T-helper 1 cell treated with Interleukin-12 subunit alpha and Interleukin-12 subunit beta and Interleukin-4 antibody, amounts not matched to agents 30 μg/mL and 1 μg/mL, for 36 hours (primary cell): Measurements from ENCODE around the gene FN3KRP.

ENCODE experiments used
- H3K27ac Mint-ChIP-seq: one replicate; pipeline ENCODE4 v1.8.0; 2021; ENCODE audit warnings: mild to moderate bottlenecking, mixed read lengths
- H3K27me3 Mint-ChIP-seq: one replicate; pipeline ENCODE4 v1.8.0; 2021; ENCODE audit warnings: low read depth, mixed read lengths
- H3K36me3 Mint-ChIP-seq: one replicate; pipeline ENCODE4 v1.8.0; 2021; ENCODE audit warnings: low read depth, mixed read lengths
- H3K4me1 Mint-ChIP-seq: one replicate; pipeline ENCODE4 v1.8.0; 2021; ENCODE audit warnings: low read depth, mixed read lengths
- H3K4me3 Mint-ChIP-seq: one replicate; pipeline ENCODE4 v1.8.0; 2021; ENCODE audit warnings: mild to moderate bottlenecking, moderate library complexity, mixed read lengths
- H3K9me3 Mint-ChIP-seq: one replicate; pipeline ENCODE4 v1.8.0; 2021; ENCODE audit warnings: mixed read lengths

FN3KRP gene

DNA sequence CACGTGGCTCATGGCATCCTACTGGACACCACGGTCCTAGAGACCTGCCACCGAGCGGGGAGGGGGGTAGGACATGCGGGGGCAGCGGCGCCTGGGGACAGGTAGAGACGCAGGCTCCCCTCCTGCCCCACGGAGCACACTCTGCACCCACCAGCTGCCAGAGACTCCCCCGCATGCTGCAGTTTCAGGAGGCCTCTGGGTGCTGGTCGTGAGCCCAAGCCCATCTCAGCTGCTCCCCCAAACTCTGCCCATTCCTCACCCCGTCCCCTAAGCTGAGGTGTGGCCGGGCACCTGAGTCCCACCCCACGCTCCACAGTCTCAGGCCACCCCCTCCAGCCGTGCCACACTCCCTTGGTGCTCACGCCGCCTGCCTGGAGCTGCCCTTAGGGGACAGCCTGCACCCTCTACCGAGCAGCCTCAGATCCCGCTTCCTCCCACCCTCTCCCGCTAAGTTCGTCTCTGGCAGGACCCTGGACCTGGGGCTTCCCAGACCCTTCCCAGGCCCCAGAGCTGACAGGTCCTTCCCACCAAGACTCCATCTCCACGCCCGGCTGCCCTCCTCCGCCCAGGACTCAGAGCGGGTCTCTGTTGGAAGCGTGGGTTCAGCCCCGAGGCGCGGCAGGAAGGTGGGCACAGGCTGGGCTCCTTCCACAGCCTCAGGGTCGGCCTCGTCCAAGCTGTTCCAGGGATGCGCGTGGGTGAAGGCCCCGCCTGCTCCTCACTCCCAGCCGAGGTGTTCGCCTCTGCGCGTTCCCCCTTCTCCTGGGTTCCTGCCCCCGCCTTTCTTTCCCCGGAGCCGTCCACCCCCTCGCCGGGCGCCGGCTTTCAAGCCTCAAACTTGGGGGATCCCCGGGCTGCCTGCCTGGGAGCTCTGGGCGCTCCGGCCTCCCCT is 19.3 kb upstream of the FN3KRP start:
- H3K4me1 Mint-ChIP-seq = peaks cover 4% of the 10 kb centered on the region

DNA sequence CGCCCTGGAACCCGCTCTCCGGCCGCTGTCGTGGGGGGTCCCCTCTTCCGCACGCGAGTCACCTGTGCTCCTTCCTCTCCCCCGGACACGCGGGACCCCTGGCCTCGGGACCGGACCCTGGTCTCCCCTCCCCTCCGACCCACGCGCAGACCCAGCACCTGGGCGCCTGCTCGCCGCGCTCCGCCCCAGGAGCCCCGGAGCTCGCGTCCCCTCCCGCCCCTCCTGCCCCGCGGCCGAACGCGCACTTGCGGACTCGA is 18.8 kb upstream of the FN3KRP start:
- H3K27ac Mint-ChIP-seq = no peak overlapping the region
- peaks cover 16% of the 10 kb centered on the region for H3K9me3 Mint-ChIP-seq
- H3K27me3 Mint-ChIP-seq = peaks cover 14% of the 10 kb centered on the region
- H3K36me3 Mint-ChIP-seq = peaks cover 2% of the 10 kb centered on the region
- H3K4me1 Mint-ChIP-seq = peaks cover 4% of the 10 kb centered on the region
- no peak overlapping the region for H3K4me3 Mint-ChIP-seq

More for the DNA sequence above, 19.3 kb upstream of the FN3KRP start:
- Mint-ChIP-seq H3K4me3 (peak overlapping the region; percentile 57), H3K36me3 (peaks cover 2% of the 10 kb centered on the region), H3K27me3 (peaks cover 14% of the 10 kb centered on the region), H3K27ac (no peak overlapping the region), H3K9me3 (peaks cover 16% of the 10 kb centered on the region)

DNA sequence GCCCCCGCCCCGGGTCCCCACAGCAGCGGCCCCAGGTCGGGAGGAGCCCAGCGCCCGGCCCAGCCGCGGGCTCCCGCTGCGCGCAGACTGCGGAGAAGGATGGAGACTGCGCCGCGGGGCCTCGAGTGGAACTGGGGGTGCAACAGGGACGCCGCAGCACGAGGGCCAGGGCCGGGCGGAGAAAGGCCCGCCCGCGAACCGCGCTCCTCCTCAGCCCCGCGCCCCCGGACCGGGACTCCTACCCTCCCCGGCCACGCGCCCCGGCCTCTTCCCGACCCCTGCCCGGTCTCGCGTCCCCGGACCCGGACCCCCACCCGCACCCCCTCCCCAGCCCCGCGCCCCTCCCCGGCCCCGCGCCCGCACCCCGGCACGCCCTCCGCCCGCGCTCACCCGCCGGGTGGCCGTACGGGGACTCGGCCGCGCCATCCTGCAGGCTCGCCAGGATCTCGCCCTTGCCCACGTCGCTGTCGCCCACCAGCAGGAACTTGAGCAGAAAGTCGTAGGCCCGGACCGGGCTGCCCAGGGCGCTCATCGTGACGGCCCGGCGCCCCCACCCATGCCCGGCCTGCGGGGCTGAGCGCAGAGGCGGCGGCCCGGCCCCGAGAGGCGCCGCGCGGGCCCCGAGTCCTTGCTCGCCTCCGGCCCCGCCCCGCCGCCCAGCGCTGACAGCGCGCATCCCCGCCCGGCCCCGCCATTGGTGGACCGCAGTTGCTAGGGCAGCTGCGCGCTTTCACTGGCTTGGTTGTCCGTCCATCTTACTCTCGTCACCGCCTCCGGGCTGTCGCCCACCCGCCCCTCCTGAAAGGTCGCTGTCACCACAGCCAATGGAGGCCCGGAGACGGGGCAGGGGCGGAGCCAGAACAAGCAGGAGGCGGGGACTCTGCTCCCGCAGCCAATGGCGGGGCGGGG is 18.2 kb upstream of the FN3KRP start, which contains the start of gene RAB40B:
RAB40B (minus strand) TSS at position 634 of the 909 bp plus-strand sequence; CDS start at position 532, 102 bp downstream.
- Mint-ChIP-seq H3K27me3 (peaks cover 14% of the 10 kb centered on the region), H3K4me1 (peaks cover 4% of the 10 kb centered on the region), H3K27ac (no peak within 1 kb of the TSS), H3K4me3 (peak within 1 kb of the TSS; percentile 81), H3K9me3 (peaks cover 13% of the 10 kb centered on the region), H3K36me3 (peaks cover 2% of the 10 kb centered on the region)

DNA sequence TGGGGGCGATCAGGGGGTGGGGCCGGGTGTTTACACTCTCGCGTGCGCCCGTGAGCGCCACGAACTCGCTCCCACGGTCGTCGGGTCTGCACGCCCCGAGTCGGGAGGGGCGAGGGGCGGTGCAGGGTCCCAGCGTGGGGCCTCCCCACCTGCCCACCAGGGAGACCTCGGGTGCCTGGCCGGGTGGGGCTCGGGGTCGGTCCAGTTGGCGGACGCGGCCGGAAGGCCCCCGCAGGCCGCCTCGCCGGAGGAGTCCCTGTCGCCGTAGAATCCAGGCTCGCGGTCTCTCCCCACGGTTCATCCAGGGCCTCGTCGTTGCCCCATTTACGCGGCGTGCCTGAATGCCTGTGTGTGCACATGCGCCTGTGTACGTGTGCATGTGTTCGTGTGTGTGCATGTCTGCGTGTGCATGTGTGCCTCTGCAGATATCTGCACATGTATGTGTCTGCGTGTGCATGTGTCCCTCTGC is 17.5 kb upstream of the FN3KRP start:
- H3K27me3 Mint-ChIP-seq = peaks cover 14% of the 10 kb centered on the region
- H3K36me3 Mint-ChIP-seq = peaks cover 2% of the 10 kb centered on the region
- peaks cover 4% of the 10 kb centered on the region for H3K4me1 Mint-ChIP-seq
- H3K4me3 Mint-ChIP-seq = peak overlapping the region; percentile 81
- H3K9me3 Mint-ChIP-seq = peaks cover 10% of the 10 kb centered on the region
- H3K27ac Mint-ChIP-seq = no peak overlapping the region

GRCh38 chr17:82699551-82699950 is 17.0 kb upstream of the FN3KRP start:
- H3K36me3 Mint-ChIP-seq = peaks cover under 1% of the 10 kb centered on the region
- peaks cover 4% of the 10 kb centered on the region for H3K4me1 Mint-ChIP-seq
- peaks cover 14% of the 10 kb centered on the region for H3K27me3 Mint-ChIP-seq
- H3K9me3 Mint-ChIP-seq = peaks cover 4% of the 10 kb centered on the region
- no peak overlapping the region for H3K27ac Mint-ChIP-seq
- H3K4me3 Mint-ChIP-seq = peak overlapping the region; percentile 81

- Mint-ChIP-seq H3K27me3 (peaks cover 3% of the 10 kb centered on the region), H3K4me3 (no peak overlapping the region), H3K27ac (no peak overlapping the region), H3K9me3 (no peaks in the 10 kb centered on the region), H3K36me3 (no peaks in the 10 kb centered on the region), H3K4me1 (peaks cover 4% of the 10 kb centered on the region)
Observed at GRCh38 chr17:82702231-82702927, 14.1 kb upstream of the FN3KRP start.

GRCh38 chr17:82703036-82703745 is 13.3 kb upstream of the FN3KRP start:
- no peak overlapping the region for H3K27ac Mint-ChIP-seq
- peaks cover 4% of the 10 kb centered on the region for H3K4me1 Mint-ChIP-seq
- no peak overlapping the region for H3K4me3 Mint-ChIP-seq
- H3K9me3 Mint-ChIP-seq = no peaks in the 10 kb centered on the region
- no peaks in the 10 kb centered on the region for H3K36me3 Mint-ChIP-seq
- peaks cover 3% of the 10 kb centered on the region for H3K27me3 Mint-ChIP-seq

DNA sequence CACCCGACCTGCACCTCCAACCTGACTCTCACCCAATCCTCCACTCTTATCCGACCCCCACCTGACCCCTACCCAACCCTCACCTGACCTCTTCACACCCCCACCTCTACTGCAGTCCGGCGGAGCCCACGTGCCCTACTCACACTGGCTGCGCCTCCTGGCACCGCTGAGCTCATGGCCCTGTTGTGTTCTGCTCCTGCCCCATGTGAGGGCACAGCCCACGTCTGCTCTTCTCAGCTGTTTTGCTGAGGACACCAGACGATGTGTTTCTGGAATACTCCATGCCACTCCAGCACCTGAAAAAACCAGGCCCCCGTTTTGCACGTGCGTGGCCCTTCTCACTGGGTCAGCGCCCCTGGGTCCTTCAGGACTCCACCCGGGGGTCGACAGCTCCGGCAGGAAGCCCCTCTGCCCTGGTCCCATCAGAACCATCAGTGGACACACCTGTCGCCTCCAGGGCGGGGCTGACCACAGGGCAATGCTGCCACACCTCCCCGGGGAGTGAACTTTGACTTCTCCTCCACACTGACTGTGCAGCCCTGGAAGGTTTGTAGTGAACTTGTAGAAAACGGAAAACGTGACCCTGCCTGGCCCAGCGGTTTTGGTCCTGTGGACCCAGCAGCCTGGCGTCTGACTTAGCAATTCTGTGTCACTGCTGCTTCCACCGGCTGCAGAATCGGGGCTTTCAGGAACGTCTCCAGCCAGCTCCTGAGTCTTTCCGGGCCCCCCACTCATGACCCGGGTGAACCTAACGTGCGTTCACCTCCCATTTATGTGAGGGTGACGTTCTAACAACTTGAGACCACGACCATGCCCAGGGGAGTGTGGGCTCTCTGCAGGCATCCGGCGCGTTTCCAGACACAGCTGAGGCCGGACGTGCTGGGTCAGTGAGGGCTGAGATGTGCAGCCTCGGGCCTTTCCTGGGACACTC is 12.3 kb upstream of the FN3KRP start:
- peaks cover 3% of the 10 kb centered on the region for H3K4me1 Mint-ChIP-seq
- H3K9me3 Mint-ChIP-seq = no peaks in the 10 kb centered on the region
- peaks cover 1% of the 10 kb centered on the region for H3K27me3 Mint-ChIP-seq
- H3K4me3 Mint-ChIP-seq = no peak overlapping the region
- H3K36me3 Mint-ChIP-seq = no peaks in the 10 kb centered on the region
- no peak overlapping the region for H3K27ac Mint-ChIP-seq

- no peaks in the 10 kb centered on the region for H3K9me3 Mint-ChIP-seq
- no peak overlapping the region for H3K27ac Mint-ChIP-seq
- no peaks in the 10 kb centered on the region for H3K27me3 Mint-ChIP-seq
- no peaks in the 10 kb centered on the region for H3K4me1 Mint-ChIP-seq
- no peaks in the 10 kb centered on the region for H3K36me3 Mint-ChIP-seq
- no peak overlapping the region for H3K4me3 Mint-ChIP-seq
Observed at GRCh38 chr17:82704886-82705285, 11.6 kb upstream of the FN3KRP start.

GRCh38 chr17:82705756-82706155 is 10.8 kb upstream of the FN3KRP start:
- Mint-ChIP-seq H3K36me3 (no peaks in the 10 kb centered on the region), H3K27ac (no peak overlapping the region), H3K27me3 (no peaks in the 10 kb centered on the region), H3K4me3 (no peak overlapping the region), H3K9me3 (no peaks in the 10 kb centered on the region), H3K4me1 (no peaks in the 10 kb centered on the region)

GRCh38 chr17:82709024-82709675 is 7.4 kb upstream of the FN3KRP start:
- Mint-ChIP-seq H3K27ac (no peak overlapping the region), H3K9me3 (no peaks in the 10 kb centered on the region), H3K27me3 (no peaks in the 10 kb centered on the region), H3K4me3 (no peak overlapping the region), H3K36me3 (no peaks in the 10 kb centered on the region), H3K4me1 (no peaks in the 10 kb centered on the region)

DNA sequence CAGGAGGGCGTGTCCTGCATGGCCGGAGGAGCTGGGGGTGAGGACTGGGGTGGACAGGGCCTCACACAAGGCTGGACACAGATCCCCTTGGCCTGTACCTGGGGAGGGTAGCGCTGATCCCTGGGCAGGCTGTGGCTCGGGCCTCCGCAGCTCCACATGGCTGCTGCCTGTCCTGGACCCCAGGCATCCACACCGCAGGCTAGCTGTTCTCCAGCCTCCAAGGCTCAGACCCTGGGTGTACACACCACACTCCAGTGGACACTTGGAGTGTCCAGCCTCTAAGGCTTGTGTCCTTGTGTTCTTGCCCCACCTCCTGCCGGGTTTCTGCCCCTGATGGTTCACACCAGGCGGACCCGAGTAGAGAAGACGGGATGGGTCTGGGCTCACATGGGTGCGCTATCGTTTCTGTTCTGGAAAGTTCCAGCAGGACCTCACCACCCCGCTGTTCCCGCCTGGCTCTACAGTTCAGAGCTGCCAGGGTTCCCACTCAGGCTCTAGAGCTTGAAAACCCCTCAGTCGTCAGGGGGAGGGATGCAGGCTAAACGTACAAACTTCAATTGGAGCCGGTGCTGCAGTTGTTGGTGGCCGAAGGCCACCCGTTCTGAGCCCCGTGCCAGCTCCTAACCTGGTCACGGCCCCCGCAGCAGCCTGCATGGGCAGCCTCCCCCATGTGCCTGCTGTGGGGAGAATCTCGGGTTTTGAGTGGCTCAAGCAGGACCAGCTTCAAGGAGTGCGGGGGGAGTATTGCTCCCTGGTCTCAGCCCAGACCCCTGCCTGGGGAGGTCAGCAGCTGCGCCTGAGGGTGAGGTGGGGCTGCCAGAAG is 6.6 kb upstream of the FN3KRP start:
- Mint-ChIP-seq H3K9me3 (no peaks in the 10 kb centered on the region), H3K4me3 (no peak overlapping the region), H3K27me3 (no peaks in the 10 kb centered on the region), H3K27ac (no peak overlapping the region), H3K36me3 (no peaks in the 10 kb centered on the region), H3K4me1 (no peaks in the 10 kb centered on the region)
